Measurements from ENCODE around the gene ANKIB1.

DNA sequence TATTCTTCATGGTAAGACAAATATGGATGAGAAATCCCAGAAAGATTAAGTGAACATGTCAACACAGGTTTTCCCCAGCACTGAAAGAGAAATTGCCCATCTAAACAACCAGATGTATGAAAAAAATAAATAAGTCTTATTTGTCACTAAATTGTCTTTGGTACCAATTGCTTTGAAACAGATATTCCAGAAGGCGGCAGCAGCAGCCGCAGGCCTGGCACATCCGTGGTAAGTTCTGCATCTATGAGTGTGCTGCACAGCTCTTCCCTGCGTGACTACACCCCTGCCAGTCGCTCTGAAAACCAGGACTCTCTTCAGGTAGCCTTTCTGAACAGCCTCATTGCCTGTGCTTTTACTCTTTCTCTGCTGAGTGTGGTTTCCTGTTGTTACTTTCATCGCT lies 151.8 kb downstream of the ANKIB1 start:
- TF ChIP-seq, protein P1, sequence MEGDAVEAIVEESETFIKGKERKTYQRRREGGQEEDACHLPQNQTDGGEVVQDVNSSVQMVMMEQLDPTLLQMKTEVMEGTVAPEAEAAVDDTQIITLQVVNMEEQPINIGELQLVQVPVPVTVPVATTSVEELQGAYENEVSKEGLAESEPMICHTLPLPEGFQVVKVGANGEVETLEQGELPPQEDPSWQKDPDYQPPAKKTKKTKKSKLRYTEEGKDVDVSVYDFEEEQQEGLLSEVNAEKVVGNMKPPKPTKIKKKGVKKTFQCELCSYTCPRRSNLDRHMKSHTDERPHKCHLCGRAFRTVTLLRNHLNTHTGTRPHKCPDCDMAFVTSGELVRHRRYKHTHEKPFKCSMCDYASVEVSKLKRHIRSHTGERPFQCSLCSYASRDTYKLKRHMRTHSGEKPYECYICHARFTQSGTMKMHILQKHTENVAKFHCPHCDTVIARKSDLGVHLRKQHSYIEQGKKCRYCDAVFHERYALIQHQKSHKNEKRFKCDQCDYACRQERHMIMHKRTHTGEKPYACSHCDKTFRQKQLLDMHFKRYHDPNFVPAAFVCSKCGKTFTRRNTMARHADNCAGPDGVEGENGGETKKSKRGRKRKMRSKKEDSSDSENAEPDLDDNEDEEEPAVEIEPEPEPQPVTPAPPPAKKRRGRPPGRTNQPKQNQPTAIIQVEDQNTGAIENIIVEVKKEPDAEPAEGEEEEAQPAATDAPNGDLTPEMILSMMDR (conservative IDR thresholded peaks at IDR 0.05; ENCODE audit: low read depth, low read length) = no peak
- TF ChIP-seq EZH2 (IDR thresholded peaks at IDR 0.05; ENCODE audit: borderline replicate concordance, low read depth, low read length, poor library complexity, severe bottlenecking) = no peak

All from A673 (cell line).